ENCODE results near the gene FCF1. TPM values are rescaled to one million over a fixed set of nuclear protein-coding genes. Genes with fewer than 3 reads are reported as not detected.

FCF1 gene
- total RNA-seq, 2 experiments from 2014 or later, result 53.7 to 60.5 TPM

GRCh38 chr14:74685056-74685455, 27.9 kb upstream of the FCF1 start:
- Mint-ChIP-seq H3K9me3 (ENCODE audit: low read depth) (no peaks in the 10 kb centered on the region), H3K4me3 (no peak overlapping the region), H3K36me3 (peaks cover 34% of the 10 kb centered on the region), H3K27ac (no peak overlapping the region), H3K4me1 (peaks cover 7% of the 10 kb centered on the region), H3K27me3 (no peaks in the 10 kb centered on the region)
- ATAC-seq (no peak), DNase-seq (no peak)
- CTCF ChIA-PET, result interaction anchor here (0.8 to 1.7 kb wide), 4 partner anchors 10 to 119 kb away, joined by 3 to 5 read pairs (median 3); partner anchors contain the start of gene LTBP2

- no peak overlapping the region for H3K27ac Mint-ChIP-seq
- peaks cover 39% of the 10 kb centered on the region for H3K36me3 Mint-ChIP-seq
Measured at GRCh38 chr14:74685921-74686678, 26.8 kb upstream of the FCF1 start.

GRCh38 chr14:74691456-74691855, 21.5 kb upstream of the FCF1 start:
- H3K4me1 Mint-ChIP-seq, result peaks cover 8% of the 10 kb centered on the region
- CTCF ChIA-PET, result interaction anchor here (0.6 to 1.2 kb wide), 2 partner anchors 20 to 214 kb away, joined by 3 read pairs; no protein-coding TSS in a partner anchor
- H3K27me3 Mint-ChIP-seq, result no peaks in the 10 kb centered on the region
- H3K36me3 Mint-ChIP-seq, result peaks cover 14% of the 10 kb centered on the region
- no peak for DNase-seq
- H3K27ac Mint-ChIP-seq, result no peak overlapping the region
- no peak overlapping the region for H3K4me3 Mint-ChIP-seq
- ATAC-seq, result no peak
- no peaks in the 10 kb centered on the region for H3K9me3 Mint-ChIP-seq (ENCODE audit: low read depth)

More at GRCh38 chr14:74685921-74686678, 26.8 kb upstream of the FCF1 start:
- no peak for DNase-seq
- no peak for ATAC-seq
- CTCF ChIA-PET, result interaction anchor here (0.8 to 1.7 kb wide), 4 partner anchors 9 to 118 kb away, joined by 3 to 5 read pairs (median 3); partner anchors contain the start of gene LTBP2
- H3K27me3 Mint-ChIP-seq, result no peaks in the 10 kb centered on the region
- H3K4me1 Mint-ChIP-seq, result peaks cover 7% of the 10 kb centered on the region
- H3K4me3 Mint-ChIP-seq, result no peak overlapping the region
- H3K9me3 Mint-ChIP-seq (ENCODE audit: low read depth), result no peaks in the 10 kb centered on the region

- CTCF ChIA-PET, result no interaction called here
- ATAC-seq, result no peak
- Mint-ChIP-seq H3K36me3 (peaks cover 20% of the 10 kb centered on the region), H3K9me3 (ENCODE audit: low read depth) (no peaks in the 10 kb centered on the region), H3K27ac (no peak overlapping the region), H3K4me3 (no peak overlapping the region), H3K27me3 (no peaks in the 10 kb centered on the region), H3K4me1 (peaks cover 8% of the 10 kb centered on the region)
- no peak for DNase-seq
Measured at GRCh38 chr14:74693191-74693590, 19.8 kb upstream of the FCF1 start.

GRCh38 chr14:74695406-74695805, 17.5 kb upstream of the FCF1 start:
- no peak for ATAC-seq
- CTCF ChIA-PET, result interaction anchor here (1.4 kb wide), 1 partner anchor 10 kb away, joined by 3 read pairs; no protein-coding TSS in a partner anchor
- H3K27ac Mint-ChIP-seq, result no peak overlapping the region

GRCh38 chr14:74697011-74697410, 15.9 kb upstream of the FCF1 start:
- ATAC-seq (no peak), DNase-seq (no peak)
- peaks cover 2% of the 10 kb centered on the region for H3K9me3 Mint-ChIP-seq (ENCODE audit: low read depth)
- H3K4me1 Mint-ChIP-seq, result peaks cover 8% of the 10 kb centered on the region
- H3K36me3 Mint-ChIP-seq, result peaks cover 21% of the 10 kb centered on the region
- no peak overlapping the region for H3K4me3 Mint-ChIP-seq
- H3K27me3 Mint-ChIP-seq, result no peaks in the 10 kb centered on the region
- no peak overlapping the region for H3K27ac Mint-ChIP-seq
- CTCF ChIA-PET, result interaction anchor here (0.5 to 1.2 kb wide), 2 partner anchors 88 to 106 kb away, joined by 3 read pairs; no protein-coding TSS in a partner anchor

More at GRCh38 chr14:74695406-74695805, 17.5 kb upstream of the FCF1 start:
- no peaks in the 10 kb centered on the region for H3K27me3 Mint-ChIP-seq
- peaks cover 13% of the 10 kb centered on the region for H3K36me3 Mint-ChIP-seq
- H3K4me1 Mint-ChIP-seq, result peaks cover 8% of the 10 kb centered on the region
- no peak for DNase-seq
- no peak overlapping the region for H3K4me3 Mint-ChIP-seq
- H3K9me3 Mint-ChIP-seq (ENCODE audit: low read depth), result no peaks in the 10 kb centered on the region

- DNase-seq (no peak), ATAC-seq (no peak)
- Mint-ChIP-seq H3K27ac (no peak overlapping the region), H3K4me1 (peaks cover 8% of the 10 kb centered on the region), H3K4me3 (no peak overlapping the region), H3K36me3 (peaks cover 24% of the 10 kb centered on the region), H3K9me3 (ENCODE audit: low read depth) (peaks cover 2% of the 10 kb centered on the region), H3K27me3 (no peaks in the 10 kb centered on the region)
- CTCF ChIA-PET, result interaction anchor here (0.5 kb wide), 1 partner anchor 106 kb away, joined by 3 read pairs; no protein-coding TSS in a partner anchor
Measured at GRCh38 chr14:74697543-74697942, 15.4 kb upstream of the FCF1 start.

GRCh38 chr14:74697976-74698375, 15.0 kb upstream of the FCF1 start:
- no peak overlapping the region for H3K4me3 Mint-ChIP-seq
- H3K4me1 Mint-ChIP-seq, result peaks cover 8% of the 10 kb centered on the region
- DNase-seq (no peak), ATAC-seq (no peak)
- H3K9me3 Mint-ChIP-seq (ENCODE audit: low read depth), result peaks cover 6% of the 10 kb centered on the region
- H3K27ac Mint-ChIP-seq, result no peak overlapping the region
- CTCF ChIA-PET, result no interaction called here
- peaks cover 29% of the 10 kb centered on the region for H3K36me3 Mint-ChIP-seq
- no peaks in the 10 kb centered on the region for H3K27me3 Mint-ChIP-seq

- Mint-ChIP-seq H3K9me3 (ENCODE audit: low read depth) (peaks cover 8% of the 10 kb centered on the region), H3K4me3 (no peak overlapping the region), H3K27ac (no peak overlapping the region), H3K27me3 (no peaks in the 10 kb centered on the region), H3K36me3 (peaks cover 31% of the 10 kb centered on the region), H3K4me1 (peaks cover 7% of the 10 kb centered on the region)
- DNase-seq (no peak), ATAC-seq (no peak)
- CTCF ChIA-PET, result no interaction called here
Measured at GRCh38 chr14:74698465-74698864, 14.5 kb upstream of the FCF1 start.

GRCh38 chr14:74702293-74702692, 10.7 kb upstream of the FCF1 start:
- DNase-seq, result no peak
- no peaks in the 10 kb centered on the region for H3K4me1 Mint-ChIP-seq
- no peak overlapping the region for H3K27ac Mint-ChIP-seq
- peaks cover 39% of the 10 kb centered on the region for H3K36me3 Mint-ChIP-seq
- CTCF ChIA-PET, result no interaction called here
- no peak overlapping the region for H3K4me3 Mint-ChIP-seq
- no peaks in the 10 kb centered on the region for H3K27me3 Mint-ChIP-seq
- peaks cover 8% of the 10 kb centered on the region for H3K9me3 Mint-ChIP-seq (ENCODE audit: low read depth)
- ATAC-seq, result no peak

GRCh38 chr14:74703043-74703442, 9.9 kb upstream of the FCF1 start:
- H3K4me1 Mint-ChIP-seq, result no peaks in the 10 kb centered on the region
- peaks cover 8% of the 10 kb centered on the region for H3K9me3 Mint-ChIP-seq (ENCODE audit: low read depth)
- H3K27ac Mint-ChIP-seq, result no peak overlapping the region
- peaks cover 35% of the 10 kb centered on the region for H3K36me3 Mint-ChIP-seq
- H3K4me3 Mint-ChIP-seq, result no peak overlapping the region
- no peak for DNase-seq
- CTCF ChIA-PET, result no interaction called here
- no peaks in the 10 kb centered on the region for H3K27me3 Mint-ChIP-seq
- ATAC-seq, result no peak

GRCh38 chr14:74704656-74705055, 8.3 kb upstream of the FCF1 start:
- CTCF ChIA-PET, result interaction anchor here (1.1 kb wide), 1 partner anchor 95 kb away, joined by 4 read pairs; no protein-coding TSS in a partner anchor
- Mint-ChIP-seq H3K4me3 (no peak overlapping the region), H3K9me3 (ENCODE audit: low read depth) (peaks cover 8% of the 10 kb centered on the region), H3K27ac (no peak overlapping the region), H3K27me3 (no peaks in the 10 kb centered on the region), H3K36me3 (peaks cover 35% of the 10 kb centered on the region), H3K4me1 (peaks cover 6% of the 10 kb centered on the region)
- DNase-seq (no peak), ATAC-seq (no peak)

- H3K4me3 Mint-ChIP-seq, result no peak overlapping the region
- CTCF ChIA-PET, result interaction anchor here (1.0 to 1.4 kb wide), 2 partner anchors 11 to 57 kb away, joined by 4 read pairs; partner anchors contain the start of gene YLPM1
Measured at GRCh38 chr14:74705613-74706500, 7.1 kb upstream of the FCF1 start.

More at GRCh38 chr14:74705613-74706500, 7.1 kb upstream of the FCF1 start:
- peaks cover 17% of the 10 kb centered on the region for H3K4me1 Mint-ChIP-seq
- peaks cover 32% of the 10 kb centered on the region for H3K36me3 Mint-ChIP-seq
- peaks cover 8% of the 10 kb centered on the region for H3K9me3 Mint-ChIP-seq (ENCODE audit: low read depth)
- no peaks in the 10 kb centered on the region for H3K27me3 Mint-ChIP-seq
- ATAC-seq (no peak), DNase-seq (no peak)
- no peak overlapping the region for H3K27ac Mint-ChIP-seq
